Activated CD8-positive, alpha-beta memory T cell treated with anti-CD3 and anti-CD28 coated beads for 24 hours (primary cell): ENCODE results near the gene ASCL2.

Experiments
- DNase-seq: peaks from one replicate; pipeline ENCODE4 v3.0.0-alpha.2; 2020

ASCL2 gene

GRCh38 chr11:2308713-2309112 lies 38.3 kb upstream of the ASCL2 start:
- no peak for DNase-seq

DNA sequence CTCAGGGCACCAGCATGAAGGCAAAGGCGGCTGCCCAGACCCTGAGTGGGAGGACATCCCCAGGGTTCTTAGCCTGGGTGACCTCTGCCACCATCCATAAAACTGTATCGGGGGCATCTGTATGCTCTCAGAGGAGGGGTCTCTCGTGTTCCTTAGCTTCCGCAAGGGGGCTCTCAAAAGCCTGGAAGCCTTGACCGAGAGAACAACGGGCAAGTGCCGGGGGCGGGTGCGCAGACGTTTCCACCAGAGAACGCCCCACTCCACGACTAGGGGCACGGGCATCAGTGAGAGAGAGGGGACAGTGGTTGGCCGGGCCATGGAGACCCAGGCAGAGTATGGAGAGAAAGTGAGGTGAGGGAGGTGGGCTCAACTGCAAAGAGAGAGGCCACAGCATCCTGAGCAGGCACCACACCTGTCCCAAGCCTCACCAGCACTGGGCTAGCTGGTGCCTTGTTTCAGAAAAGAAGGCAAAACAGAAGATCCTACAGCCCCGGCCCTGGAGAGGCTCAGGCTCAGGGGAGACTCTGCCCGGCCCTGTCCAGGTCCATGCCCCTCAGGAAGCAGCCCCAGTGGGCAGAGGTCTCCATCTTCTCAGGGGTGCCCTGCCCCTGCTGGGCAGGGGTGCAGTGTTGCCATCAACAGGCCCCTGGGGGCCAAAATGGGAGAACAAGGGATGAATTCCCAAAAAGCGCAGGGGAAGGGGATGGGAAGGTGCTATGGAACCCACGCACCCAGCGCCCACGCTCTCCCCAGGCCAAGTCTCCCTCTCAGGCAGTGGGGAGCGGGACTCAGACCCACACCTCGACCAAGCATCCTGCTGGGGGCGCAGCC lies 37.3 kb upstream of the ASCL2 start:
- no peak for DNase-seq

GRCh38 chr11:2306877-2307500 lies 36.6 kb upstream of the ASCL2 start:
- DNase-seq = no peak

- no peak for DNase-seq
Measured at GRCh38 chr11:2306452-2306823, 36.0 kb upstream of the ASCL2 start.

DNA sequence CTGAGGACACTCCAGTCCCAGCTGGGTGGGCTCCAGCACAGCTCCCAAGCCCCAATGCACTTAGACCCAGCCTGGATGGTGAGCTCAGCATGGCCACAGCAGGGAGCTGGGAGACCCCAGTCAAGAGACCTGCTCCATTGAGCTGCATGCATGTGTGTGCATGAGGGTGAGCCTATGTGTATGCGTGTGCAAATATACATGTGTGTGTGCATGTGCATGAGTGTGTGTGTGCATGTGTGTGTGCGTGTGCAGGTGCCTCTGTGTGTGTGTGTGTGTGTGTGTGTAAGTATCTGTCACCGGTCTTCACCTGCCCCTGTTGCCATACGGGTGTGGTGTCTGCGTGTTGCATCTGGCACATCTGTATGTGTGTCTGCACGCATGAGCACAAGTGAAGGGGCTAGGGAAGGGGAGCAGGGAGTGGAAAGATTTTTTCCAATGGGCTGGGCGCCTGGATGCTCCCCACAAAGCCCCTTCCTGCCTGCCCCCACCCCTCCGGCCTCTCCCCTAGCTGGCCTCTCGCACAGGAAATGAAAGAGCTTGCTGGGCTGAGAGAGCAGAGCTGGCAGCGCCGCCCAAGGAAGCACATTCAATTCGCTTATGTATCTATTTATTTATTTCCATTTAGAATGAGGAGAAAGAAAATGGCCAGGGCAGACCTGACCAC lies 35.5 kb upstream of the ASCL2 start:
- DNase-seq = peak; percentile 77

DNA sequence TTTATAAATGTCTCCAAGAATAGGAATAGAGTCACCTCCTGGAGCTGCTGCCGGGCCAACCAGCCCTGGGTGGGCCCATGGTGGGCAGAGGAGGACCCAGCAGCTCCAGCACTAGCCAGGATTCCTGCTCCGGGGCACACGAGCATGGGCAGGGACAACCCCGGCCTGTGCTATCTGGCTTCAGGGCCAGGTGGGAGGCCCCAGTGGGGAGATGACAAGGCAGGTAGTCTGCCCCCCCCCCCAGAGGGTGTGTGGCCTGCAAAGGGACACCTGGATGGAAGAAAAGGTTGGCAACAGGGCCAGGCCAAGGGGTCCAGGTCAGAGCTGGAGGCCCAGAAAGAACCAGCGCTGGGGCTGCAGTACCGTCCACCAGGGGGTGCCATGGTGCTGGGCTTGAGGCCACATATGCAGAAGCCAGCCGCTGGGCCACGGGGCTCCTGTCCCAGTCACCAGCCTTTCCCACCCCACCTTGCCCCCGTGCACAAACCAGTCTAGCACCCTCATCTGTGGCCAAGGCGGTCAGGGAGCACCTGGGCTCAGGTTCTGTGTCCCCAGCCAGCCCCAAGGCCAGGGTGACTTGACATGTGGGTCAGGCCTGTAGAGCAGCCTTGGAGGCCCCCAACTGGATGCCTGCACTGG lies 34.9 kb upstream of the ASCL2 start:
- peak; percentile 97 for DNase-seq

DNA sequence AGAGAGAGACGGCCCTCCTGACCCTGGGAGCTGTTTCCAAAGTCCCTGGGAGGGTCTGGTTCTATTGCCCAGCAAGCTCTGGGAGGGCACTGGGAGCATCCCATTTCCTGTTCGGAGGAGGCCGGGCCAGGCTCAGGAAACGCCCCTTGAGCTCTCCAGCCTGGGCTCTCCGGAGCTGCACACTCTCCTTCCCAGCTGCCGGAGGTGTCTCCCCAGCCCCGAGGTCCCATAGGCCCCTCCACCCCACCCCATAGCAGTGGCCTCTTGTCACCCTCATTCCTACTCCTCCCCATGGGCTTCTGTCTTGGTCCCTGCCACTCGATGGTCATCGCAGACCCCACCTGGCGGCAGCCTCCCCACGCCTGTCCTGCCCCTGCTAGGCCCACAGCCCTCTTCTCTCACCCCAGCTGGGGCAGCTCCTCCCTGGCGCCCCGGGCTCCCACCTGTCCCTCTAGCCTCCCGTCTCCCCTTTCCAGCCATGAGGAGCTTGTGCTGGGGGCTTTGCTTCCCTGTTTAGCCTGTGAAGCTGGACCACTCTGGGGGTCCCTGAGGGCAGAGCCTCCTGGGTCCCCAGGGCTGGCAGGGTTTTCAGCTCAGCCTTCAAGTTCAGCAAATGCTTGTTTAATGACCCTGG lies 34.2 kb upstream of the ASCL2 start:
- no peak for DNase-seq

DNA sequence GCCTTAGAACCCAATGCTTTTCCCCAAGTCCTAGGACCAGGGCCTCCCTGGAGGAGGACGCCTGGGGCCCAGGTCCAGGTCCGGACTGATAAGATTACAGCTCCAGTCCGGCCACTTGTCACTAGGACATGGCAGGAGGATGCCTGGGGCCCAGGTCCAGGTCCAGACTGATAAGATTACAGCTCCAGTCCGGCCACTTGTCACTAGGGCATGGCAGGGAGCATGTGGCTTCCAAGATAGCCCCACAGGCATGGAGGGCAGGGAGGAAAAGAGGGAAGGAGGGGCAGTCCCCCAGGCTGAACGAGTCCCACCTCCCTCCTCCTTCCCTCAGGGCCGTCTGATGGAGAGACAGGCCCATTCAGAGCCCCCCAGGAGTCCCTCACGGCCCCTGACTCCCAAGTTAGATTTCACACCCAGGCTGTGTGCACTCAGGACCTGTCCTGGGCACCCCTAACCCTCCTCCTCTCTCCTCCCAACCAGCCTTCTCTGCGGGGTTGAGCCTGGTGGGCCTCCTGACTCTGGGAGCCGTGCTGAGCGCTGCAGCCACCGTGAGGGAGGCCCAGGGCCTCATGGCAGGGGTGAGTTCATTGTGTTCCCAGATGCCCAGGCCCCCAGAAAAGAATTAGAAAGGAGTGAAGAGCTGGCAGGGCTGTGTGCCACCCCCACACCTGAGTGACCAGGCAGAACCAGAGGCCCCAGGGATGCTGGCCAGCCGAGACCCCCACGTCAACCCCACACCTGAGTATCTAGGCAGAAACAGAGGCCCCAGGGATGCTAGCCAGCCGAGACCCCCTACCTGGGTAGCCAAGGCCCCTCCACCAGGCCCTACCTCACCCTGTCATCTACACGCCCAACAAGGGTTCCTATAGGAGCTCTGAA lies 33.5 kb upstream of the ASCL2 start:
- peak; percentile 69 for DNase-seq

DNA sequence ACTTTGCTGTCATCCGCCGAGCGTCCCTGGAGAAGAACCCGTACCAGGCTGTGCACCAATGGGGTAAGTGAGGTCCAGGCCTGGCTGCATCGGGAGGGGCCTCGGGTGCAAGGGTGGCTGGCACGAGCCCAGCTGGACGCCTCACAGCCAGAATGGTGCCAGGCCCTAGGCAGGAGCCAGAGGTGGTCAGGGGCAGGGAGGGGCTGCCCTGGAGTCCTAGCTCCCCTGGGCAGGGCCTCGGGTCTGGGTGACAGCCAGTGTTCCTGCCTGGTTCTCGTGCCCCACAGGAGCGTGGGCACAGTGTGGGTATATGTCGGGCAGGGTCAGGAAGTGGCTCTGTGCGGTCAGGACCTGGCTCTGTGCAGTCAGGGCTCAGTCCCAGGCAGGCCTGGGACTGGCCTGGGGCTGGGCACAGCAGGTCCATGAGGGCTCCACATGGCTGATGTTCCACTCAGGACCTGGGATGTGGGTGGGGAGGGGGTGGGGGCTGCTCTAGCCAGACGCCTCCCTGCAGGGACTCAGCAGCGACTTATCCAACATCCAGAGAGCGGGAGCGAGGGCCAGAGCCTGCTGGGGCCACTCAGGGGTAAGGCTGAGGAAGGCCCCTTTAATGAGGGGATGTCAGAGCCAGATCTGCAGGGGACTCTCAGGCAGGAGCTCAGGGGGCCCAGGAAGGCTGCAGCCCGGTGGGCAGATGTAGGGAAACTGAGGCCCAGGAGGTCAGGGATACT lies 32.7 kb upstream of the ASCL2 start:
- no peak for DNase-seq

- DNase-seq = peak; percentile 84
Measured at GRCh38 chr11:2302306-2302895, 32.0 kb upstream of the ASCL2 start.

DNA sequence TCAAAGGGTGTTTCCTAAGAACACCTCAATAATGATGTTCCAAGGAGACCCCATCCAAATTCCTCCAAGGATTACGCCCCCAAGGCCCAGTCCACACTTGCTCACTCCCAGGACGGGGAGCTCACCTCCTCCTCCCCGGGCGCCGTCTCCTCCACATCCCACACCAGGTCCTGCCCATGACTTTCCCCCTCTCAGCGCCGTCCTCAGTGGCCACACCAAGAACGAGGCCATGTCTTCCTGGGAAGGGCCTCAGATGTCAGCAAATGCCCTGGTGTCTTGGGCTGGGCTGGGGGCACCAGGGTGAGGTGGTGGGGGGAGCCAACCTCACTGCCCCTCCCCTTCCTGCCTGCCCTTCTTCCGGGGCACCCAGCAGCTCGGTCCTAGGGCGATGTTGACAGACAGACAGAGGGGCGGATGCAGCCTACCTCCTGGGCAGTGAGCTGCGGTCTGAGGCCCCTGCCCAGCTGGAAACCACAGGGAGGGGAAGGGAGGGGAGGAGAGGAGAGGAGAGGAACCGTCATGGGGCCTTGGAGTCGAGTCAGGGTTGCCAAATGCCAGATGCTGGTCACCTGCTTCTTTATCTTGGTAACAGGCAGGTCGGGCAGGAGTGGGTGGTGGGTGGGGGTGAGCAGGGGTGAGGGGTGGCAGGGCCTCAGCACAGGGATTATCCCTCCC lies 31.4 kb upstream of the ASCL2 start, which contains the start of the genes C11orf21 and TSPAN32:
Gene C11orf21, minus strand, starts transcription at position 288 of the 675 bp plus-strand sequence. Its CDS starts 110 bp downstream, at position 178.
Gene TSPAN32, plus strand, starts transcription at position 383 of the 675 bp plus-strand sequence. Its CDS starts 137 bp downstream, at position 520.
- no peak for DNase-seq

- peak; percentile 74 for DNase-seq
Measured at GRCh38 chr11:2300936-2301630, 30.7 kb upstream of the ASCL2 start.

- peak; percentile 74 for DNase-seq
Measured at GRCh38 chr11:2300290-2300935, 30.0 kb upstream of the ASCL2 start.

- no peak for DNase-seq
Measured at GRCh38 chr11:2299773-2300172, 29.4 kb upstream of the ASCL2 start.

DNA sequence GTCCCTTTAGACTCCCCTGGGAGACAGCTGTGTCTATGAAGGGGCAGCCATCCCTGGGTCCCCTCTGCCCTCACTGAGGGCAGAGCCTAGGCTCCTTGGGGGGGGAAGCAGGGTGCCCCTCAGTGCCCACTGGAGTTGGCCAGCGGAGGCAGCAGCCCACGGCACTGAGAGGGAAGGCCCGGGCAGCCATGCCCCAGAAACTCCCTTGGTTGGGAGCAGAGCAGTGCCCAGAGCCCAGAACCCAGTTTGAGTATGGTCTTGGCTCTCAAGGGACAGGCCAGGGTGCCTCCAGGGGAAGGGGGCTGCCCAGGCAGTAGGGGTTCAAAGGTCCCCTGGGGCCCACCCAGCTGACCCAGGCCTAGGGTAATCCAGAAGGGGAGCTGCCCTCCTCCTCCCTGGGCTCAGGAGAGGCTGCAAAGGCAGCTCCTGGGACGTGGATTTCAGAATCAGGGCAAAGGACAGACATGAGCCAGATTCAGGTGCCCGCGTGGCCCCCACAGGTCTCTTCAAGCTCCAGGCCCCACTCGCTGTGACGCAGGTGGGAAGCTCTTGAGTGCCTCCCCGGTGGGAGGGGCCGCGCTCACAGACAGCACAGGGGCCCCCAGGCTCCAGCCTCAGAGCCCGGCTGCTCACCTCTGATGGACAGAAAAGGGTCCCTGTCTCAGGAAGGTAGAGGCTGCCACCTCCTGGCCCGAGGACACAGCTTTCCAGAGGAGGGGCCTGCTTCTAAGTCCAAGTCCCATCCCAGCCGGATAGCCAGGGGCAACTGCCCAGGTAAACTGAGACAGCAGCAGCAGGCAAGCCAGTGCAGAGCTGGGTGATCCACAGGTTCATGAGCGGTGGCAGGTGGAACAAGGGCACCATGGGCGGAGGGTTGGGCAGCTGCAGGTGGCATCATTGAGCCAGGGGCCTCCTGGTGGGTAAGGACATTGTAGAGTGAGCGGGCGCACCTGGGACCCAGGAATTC lies 28.7 kb upstream of the ASCL2 start:
- peak; percentile 79 for DNase-seq

GRCh38 chr11:2298131-2298794 lies 27.9 kb upstream of the ASCL2 start:
- DNase-seq = peak; percentile 58

- DNase-seq = peak; percentile 52
Measured at GRCh38 chr11:2297623-2298030, 27.2 kb upstream of the ASCL2 start.
